KBM-7 (cell line): Measurements from ENCODE around the gene LIFR.
"Not testable (repeated sequence)": the region's sequence is repeated elsewhere in the genome, so short reads cannot be mapped to it uniquely, and the experiment has no call there.

Experiments
- DNase-seq: peaks from one replicate; pipeline ENCODE4 v3.0.0-alpha.2; 2015
- in situ Hi-C: fragments of 300-500 bp; cut with MboI; formaldehyde crosslinking; loops from 2 replicates; pipeline ENCODE4 v1.14.3; 2020; ENCODE audit warnings: low sequenced_read_pairs, low pct_unique_long_range_greater_than_20kb, mixed read lengths

Gene LIFR

GRCh38 chr5:38529955-38530646 is 26.3 kb downstream of the LIFR start:
- in situ Hi-C loops: no loop called here

GRCh38 chr5:38528162-38528703 is 28.2 kb downstream of the LIFR start:
- DNase-seq: no peak
- in situ Hi-C loops: no loop called here

More at GRCh38 chr5:38529955-38530646, 26.3 kb downstream of the LIFR start:
- no peak for DNase-seq

GRCh38 chr5:38527475-38527874 is 29.0 kb downstream of the LIFR start:
- in situ Hi-C loops: no loop called here
- DNase-seq: no peak

- in situ Hi-C loops: no loop called here
- no peak for DNase-seq
Observed at GRCh38 chr5:38524022-38524421, 32.4 kb downstream of the LIFR start.

- DNase-seq: no peak
- in situ Hi-C loops: no loop called here
Observed at GRCh38 chr5:38519476-38519875, 37.0 kb downstream of the LIFR start.

GRCh38 chr5:38518341-38518740 is 38.1 kb downstream of the LIFR start:
- no peak for DNase-seq
- in situ Hi-C loops: no loop called here

- in situ Hi-C loops: not testable (repeated sequence)
Observed at GRCh38 chr5:38516649-38517048, 39.8 kb downstream of the LIFR start.

GRCh38 chr5:38515646-38516045 is 40.8 kb downstream of the LIFR start:
- in situ Hi-C loops: no loop called here
- no peak for DNase-seq

More at GRCh38 chr5:38516649-38517048, 39.8 kb downstream of the LIFR start:
- not testable (repeated sequence) for DNase-seq

GRCh38 chr5:38515092-38515491 is 41.4 kb downstream of the LIFR start:
- in situ Hi-C loops: no loop called here
- DNase-seq: no peak

GRCh38 chr5:38509185-38509584 is 47.3 kb downstream of the LIFR start:
- DNase-seq: no peak
- in situ Hi-C loops: no loop called here

- in situ Hi-C loops: no loop called here
- no peak for DNase-seq
Observed at GRCh38 chr5:38506302-38506701, 50.1 kb downstream of the LIFR start.

GRCh38 chr5:38500573-38501260 is 55.7 kb downstream of the LIFR start:
- no peak for DNase-seq
- in situ Hi-C loops: no loop called here

GRCh38 chr5:38497946-38498345 is 58.5 kb downstream of the LIFR start:
- no peak for DNase-seq
- in situ Hi-C loops: no loop called here

- in situ Hi-C loops: no loop called here
Observed at GRCh38 chr5:38494763-38495162, 61.7 kb downstream of the LIFR start.

GRCh38 chr5:38494175-38494574 is 62.3 kb downstream of the LIFR start:
- in situ Hi-C loops: no loop called here

More at GRCh38 chr5:38494763-38495162, 61.7 kb downstream of the LIFR start:
- no peak for DNase-seq

GRCh38 chr5:38483805-38484398 is 72.5 kb downstream of the LIFR start:
- no peak for DNase-seq
- in situ Hi-C loops: no loop called here

More at GRCh38 chr5:38494175-38494574, 62.3 kb downstream of the LIFR start:
- no peak for DNase-seq

- DNase-seq: no peak
- in situ Hi-C loops: no loop called here
Observed at GRCh38 chr5:38479315-38479904, 77.0 kb downstream of the LIFR start.

GRCh38 chr5:38478878-38479277 is 77.6 kb downstream of the LIFR start:
- DNase-seq: no peak
- in situ Hi-C loops: no loop called here

GRCh38 chr5:38478166-38478565 is 78.3 kb downstream of the LIFR start:
- in situ Hi-C loops: no loop called here
- no peak for DNase-seq

- in situ Hi-C loops: no loop called here
- DNase-seq: no peak
Observed at GRCh38 chr5:38473008-38473407, 83.4 kb downstream of the LIFR start.
